IMR-90 (cell line): ENCODE data around the gene TSN. TPM values are rescaled to one million over a fixed set of nuclear protein-coding genes. Genes with fewer than 3 reads are reported as not detected.

ENCODE experiments used
- ATAC-seq: fragments of 200-7000 bp; cut with Tn5 transposase; 2 replicates; pipeline ENCODE4 v1.9.1; 2020; ENCODE audit warnings: low read depth, mild to moderate bottlenecking, moderate library complexity
- BruUV-seq: library from RNA; stranded (reverse); fragments of 400-500 nt; replicated peaks from 2 replicates; lab custom pipeline; 2021; lab: Mats Ljungman, UMichigan
- CTCF ChIA-PET: fragments of 300-600 bp; formaldehyde crosslinking; extraction: SDS; loops from one replicate; lab custom pipeline; 2021; ENCODE audit warnings: antibody characterized with exemption; lab: Yijun Ruan, JAX
- POLR2A ChIA-PET: fragments of 300-600 bp; sonication (Branson Sonifier 250); formaldehyde crosslinking; loops from one replicate; lab custom pipeline; 2022; ENCODE audit warnings: antibody characterized with exemption; ENCODE audit not compliant: unreplicated experiment; lab: Charles Lee
- DNase-seq: peaks from one replicate; pipeline ENCODE4 v3.0.0; 2013
- H2AFZ ChIP-seq: replicated peaks from 2 replicates; pipeline ENCODE3; 2013; ENCODE audit warnings: low read length, mild to moderate bottlenecking; ENCODE audit not compliant: poor library complexity
- H2AK5ac ChIP-seq: 2 replicates; pipeline ENCODE4 v1.6.1; 2013; ENCODE audit warnings: low read depth, low read length, inconsistent platforms
- H2AK9ac ChIP-seq: replicated peaks from 2 replicates; pipeline ENCODE3; 2013; ENCODE audit warnings: mild to moderate bottlenecking, low read depth, low read length, moderate library complexity; ENCODE audit not compliant: poor library complexity
- H2BK120ac ChIP-seq: 2 replicates; pipeline ENCODE4 v1.6.1; 2013; ENCODE audit warnings: low read depth, low read length, inconsistent platforms
- H2BK15ac ChIP-seq: 3 replicates; pipeline ENCODE4 v1.6.1; 2013; ENCODE audit warnings: low read depth, low read length, inconsistent platforms
- H2BK20ac ChIP-seq: 2 replicates; pipeline ENCODE4 v1.6.1; 2013; ENCODE audit warnings: low read depth, mild to moderate bottlenecking, inconsistent platforms, low read length, moderate library complexity
- H2BK5ac ChIP-seq: 2 replicates; pipeline ENCODE4 v1.6.1; 2013; ENCODE audit warnings: mild to moderate bottlenecking, low read depth, low read length, inconsistent platforms; ENCODE audit not compliant: poor library complexity, severe bottlenecking
- H3K14ac ChIP-seq: replicated peaks from 2 replicates; pipeline ENCODE4 v1.6.1; 2013; ENCODE audit warnings: low read depth, low read length, inconsistent platforms
- H3K18ac ChIP-seq: 2 replicates; pipeline ENCODE4 v1.6.1; 2013; ENCODE audit warnings: low read depth, low read length, control low read depth
- H3K23ac ChIP-seq: 2 replicates; pipeline ENCODE4 v1.6.1; 2013; ENCODE audit warnings: low read depth, low read length, inconsistent platforms
- H3K27ac ChIP-seq: 2 replicates; pipeline ENCODE4 v1.5.1; 2013; ENCODE audit warnings: mild to moderate bottlenecking, control low read depth, low read length; ENCODE audit not compliant: insufficient read depth
- H3K27me3 ChIP-seq: 2 replicates; pipeline ENCODE4 v1.6.1; 2013; ENCODE audit warnings: low read length; ENCODE audit not compliant: control insufficient read depth, insufficient read depth
- H3K36me3 ChIP-seq: 2 replicates; pipeline ENCODE4 v1.6.1; 2013; ENCODE audit warnings: low read length, mixed read lengths; ENCODE audit not compliant: control insufficient read depth, insufficient read depth
- H3K4ac ChIP-seq: 2 replicates; pipeline ENCODE4 v1.6.1; 2013; ENCODE audit warnings: low read depth, low read length, inconsistent platforms
- H3K4me1 ChIP-seq: 2 replicates; pipeline ENCODE4 v1.6.1; 2013; ENCODE audit warnings: low read length, mixed read lengths; ENCODE audit not compliant: control insufficient read depth, insufficient read depth
- H3K4me2 ChIP-seq: 2 replicates; pipeline ENCODE4 v1.6.1; 2013; ENCODE audit warnings: low read depth, mild to moderate bottlenecking, control low read depth, low read length, moderate library complexity
- H3K4me3 ChIP-seq: 2 replicates; pipeline ENCODE4 v1.5.1; 2013; ENCODE audit warnings: low read depth, mild to moderate bottlenecking, control low read depth, low read length, moderate library complexity; ENCODE audit not compliant: insufficient read depth
- H3K56ac ChIP-seq: 2 replicates; pipeline ENCODE4 v1.6.1; 2013; ENCODE audit warnings: low read length, inconsistent platforms; ENCODE audit not compliant: insufficient read depth; ENCODE audit errors: extremely low read depth
- H3K79me1 ChIP-seq, 2 experiments: 2 replicates each; pipeline ENCODE4 v1.6.1; 2013; ENCODE audit warnings: low read length in 2 of 2, inconsistent platforms in 1 of 2, low read depth in 1 of 2
- H3K9ac ChIP-seq: 2 replicates; pipeline ENCODE4 v1.6.1; 2013; ENCODE audit warnings: low read depth, low read length, control low read depth
- H3K9me1 ChIP-seq: 2 replicates; pipeline ENCODE4 v1.6.1; 2013; ENCODE audit warnings: low read length, inconsistent platforms; ENCODE audit not compliant: insufficient read depth
- H3K9me3 ChIP-seq: 2 replicates; pipeline ENCODE4 v1.6.1; 2013; ENCODE audit warnings: low read length; ENCODE audit not compliant: control insufficient read depth, insufficient read depth
- H4K20me1 ChIP-seq: 2 replicates; pipeline ENCODE4 v1.6.1; 2013; ENCODE audit warnings: low read length, inconsistent platforms; ENCODE audit not compliant: insufficient read depth
- H4K5ac ChIP-seq: 2 replicates; pipeline ENCODE4 v1.6.1; 2013; ENCODE audit warnings: mild to moderate bottlenecking, low read depth, low read length, control low read depth
- H4K8ac ChIP-seq, 2 experiments: 2 replicates each; pipeline ENCODE4 v1.6.1; 2013; ENCODE audit warnings: low read depth in 2 of 2, low read length in 2 of 2, control low read depth in 1 of 2, inconsistent platforms in 1 of 2
- H4K91ac ChIP-seq: 2 replicates; pipeline ENCODE4 v1.6.1; 2013; ENCODE audit warnings: low read depth, low read length, inconsistent platforms; ENCODE audit not compliant: insufficient read depth
- BHLHE40 ChIP-seq: fragments of 150-350 bp; IDR thresholded peaks from 2 replicates; pipeline ENCODE4 v1.6.1; 2016; ENCODE audit warnings: mild to moderate bottlenecking, low read depth, low read length
- CEBPB ChIP-seq: IDR thresholded peaks from 2 replicates; pipeline ENCODE4 v1.6.1; 2012; ENCODE audit warnings: low read depth, low read length, improper control_type of control experiment
- FOS ChIP-seq: fragments of 150-350 bp; IDR thresholded peaks from 2 replicates; pipeline ENCODE4 v1.6.1; 2016; ENCODE audit warnings: low read depth, low read length
- MAFK ChIP-seq: IDR thresholded peaks from 2 replicates; pipeline ENCODE4 v1.6.1; 2012; ENCODE audit warnings: low read depth, low read length, improper control_type of control experiment
- MXI1 ChIP-seq: IDR thresholded peaks from 2 replicates; pipeline ENCODE4 v1.6.1; 2012; ENCODE audit warnings: low read depth, mild to moderate bottlenecking, low read length, moderate library complexity, borderline replicate concordance
- RCOR1 ChIP-seq: IDR thresholded peaks from 2 replicates; pipeline ENCODE4 v1.6.1; 2012; ENCODE audit warnings: mild to moderate bottlenecking, low read length, improper control_type of control experiment; ENCODE audit not compliant: insufficient replicate concordance
- RFX5 ChIP-seq: IDR thresholded peaks from 2 replicates; pipeline ENCODE4 v1.8.0; 2012; ENCODE audit warnings: low read depth, mild to moderate bottlenecking, low read length, moderate library complexity
- WGBS, 2 experiments: methylation state at CpG; one replicate each; pipeline versions ENCODE4 v1.1.5 to v1.1.7; 2013; ENCODE audit warnings: missing lambda C conversion rate in 2 of 2; ENCODE audit not compliant: insufficient read length in 1 of 2; ENCODE audit errors: extremely low coverage in 2 of 2; 5-methylcytosine and 5-hydroxymethylcytosine counted together
- dilution Hi-C: fragments of 300-500 bp; cut with HindIII; formaldehyde crosslinking; loops from one replicate; pipeline ENCODE4 v1.14.3; 2018; ENCODE audit warnings: low sequenced_read_pairs; ENCODE audit not compliant: unreplicated experiment
- in situ Hi-C: fragments of 300-500 bp; cut with MboI; formaldehyde crosslinking; loops from 3 replicates; pipeline ENCODE4 v1.14.3; 2019; ENCODE audit warnings: low sequenced_read_pairs, inconsistent platforms, mixed read lengths
- intact Hi-C: fragments of 100-400 bp; cut with micrococcal nuclease; formaldehyde crosslinking; loops from 2 replicates; pipeline ENCODE4 v1.10.0; 2022
- polyA plus RNA-seq, 3 experiments: library from polyadenylated mRNA; depleted of rRNA; stranded (reverse); fragments of >200 nt; gene quantifications; 2 replicates each; pipeline ENCODE4 v1.2.3, GENCODE V29; 2012; ENCODE audit warnings: low replicate concordance in 1 of 3
- total RNA-seq: library from RNA; depleted of rRNA; stranded (reverse); fragments of >200 nt; gene quantifications from 2 replicates; pipeline ENCODE4 v1.2.3, GENCODE V29; 2012
- TF ChIP-seq, protein P1 (sequence below): fragments of 150-350 bp; IDR thresholded peaks from 2 replicates; pipeline ENCODE4 v1.6.1; 2016; ENCODE audit warnings: low read depth, mild to moderate bottlenecking, low read length, moderate library complexity, borderline replicate concordance

TSN gene
- total and polyA plus RNA-seq, 2 of the 4 experiments (the other 2 are of a cell fraction): 31.0 to 56.3 TPM

DNA sequence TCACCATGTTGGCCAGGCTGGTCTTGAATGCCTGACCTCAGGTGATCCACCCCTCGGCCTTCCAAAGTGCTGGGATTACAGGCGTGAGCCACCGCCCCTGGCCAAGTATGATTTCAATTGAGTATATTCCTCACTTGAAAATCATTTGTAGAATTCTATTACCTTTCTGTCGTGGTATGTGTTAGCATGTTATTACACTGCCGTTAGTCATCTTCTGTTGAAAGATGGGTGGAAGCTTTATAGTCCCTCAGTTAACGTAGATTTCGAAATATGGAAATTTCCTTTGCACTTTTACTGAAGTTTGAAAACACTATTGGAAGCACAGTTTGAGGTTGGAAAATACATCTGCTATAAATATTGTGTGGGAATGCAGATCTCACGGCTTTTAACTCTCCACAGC is 33.5 kb upstream of the TSN start:
- Histone ChIP-seq H2AK9ac (no peak overlapping the region), H2AK5ac (no peak overlapping the region), H3K36me3 (no peaks in the 10 kb centered on the region; the same call in 1 of the 2 replicates), H2BK5ac (peak overlapping the region; percentile 74), H2AFZ (no peak overlapping the region), H3K9ac (no peak overlapping the region; the same call in 1 of the 2 replicates), H4K20me1 (no peaks in the 10 kb centered on the region), H2BK120ac (no peak overlapping the region), H2BK20ac (no peak overlapping the region), H3K4me2 (peak overlapping the region; percentile 70; the same call in 1 of the 2 replicates), H4K8ac (no peak overlapping the region), H4K91ac (no peak overlapping the region), H3K4ac (no peak overlapping the region), H3K4me1 (peaks cover 6% of the 10 kb centered on the region; the same call in 1 of the 2 replicates), H3K56ac (no peak overlapping the region), H2BK15ac (no peak overlapping the region), H3K9me1 (peaks cover 13% of the 10 kb centered on the region), H3K79me1 (0 out of 4 replicates have a peak, but pooled peaks cover 0 to 15% of the 10 kb centered on the region in 2 experiments), H3K27me3 (no peaks in the 10 kb centered on the region), H3K23ac (no peak overlapping the region), H3K14ac (no peak overlapping the region), H4K5ac (no peak overlapping the region), H3K27ac (peak overlapping the region; percentile 20; the same call in 1 of the 2 replicates), H3K9me3 (no peaks in the 10 kb centered on the region), H3K18ac (peak overlapping the region; percentile 21; the same call in 1 of the 2 replicates), H3K4me3 (no peak overlapping the region)
- intact Hi-C loops (no loop called here), dilution Hi-C loops (no loop called here), in situ Hi-C loops (loop anchor here (10.0 kb wide), 2 partner anchors 187 to 327 kb away; partner anchors contain the start of gene RNU4ATAC)
- no CpG with 5 or more reads among the region's 8 CpGs for WGBS, 2 experiments
- DNase-seq (peak; percentile 92), ATAC-seq (peak; percentile 61)
- no TSS peak for BruUV-seq
- CTCF ChIA-PET: no interaction called here
- POLR2A ChIA-PET: no interaction called here
- TF ChIP-seq, protein P1, sequence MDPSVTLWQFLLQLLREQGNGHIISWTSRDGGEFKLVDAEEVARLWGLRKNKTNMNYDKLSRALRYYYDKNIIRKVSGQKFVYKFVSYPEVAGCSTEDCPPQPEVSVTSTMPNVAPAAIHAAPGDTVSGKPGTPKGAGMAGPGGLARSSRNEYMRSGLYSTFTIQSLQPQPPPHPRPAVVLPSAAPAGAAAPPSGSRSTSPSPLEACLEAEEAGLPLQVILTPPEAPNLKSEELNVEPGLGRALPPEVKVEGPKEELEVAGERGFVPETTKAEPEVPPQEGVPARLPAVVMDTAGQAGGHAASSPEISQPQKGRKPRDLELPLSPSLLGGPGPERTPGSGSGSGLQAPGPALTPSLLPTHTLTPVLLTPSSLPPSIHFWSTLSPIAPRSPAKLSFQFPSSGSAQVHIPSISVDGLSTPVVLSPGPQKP: no peak
- TF ChIP-seq MAFK (no peak), CEBPB (peak; percentile 88), BHLHE40 (peak; percentile 29; the same call in 1 of the 2 replicates), FOS (peak; percentile 79), RCOR1 (no peak), RFX5 (no peak), MXI1 (no peak)
